Measurements from ENCODE around the gene MPST.

DNA sequence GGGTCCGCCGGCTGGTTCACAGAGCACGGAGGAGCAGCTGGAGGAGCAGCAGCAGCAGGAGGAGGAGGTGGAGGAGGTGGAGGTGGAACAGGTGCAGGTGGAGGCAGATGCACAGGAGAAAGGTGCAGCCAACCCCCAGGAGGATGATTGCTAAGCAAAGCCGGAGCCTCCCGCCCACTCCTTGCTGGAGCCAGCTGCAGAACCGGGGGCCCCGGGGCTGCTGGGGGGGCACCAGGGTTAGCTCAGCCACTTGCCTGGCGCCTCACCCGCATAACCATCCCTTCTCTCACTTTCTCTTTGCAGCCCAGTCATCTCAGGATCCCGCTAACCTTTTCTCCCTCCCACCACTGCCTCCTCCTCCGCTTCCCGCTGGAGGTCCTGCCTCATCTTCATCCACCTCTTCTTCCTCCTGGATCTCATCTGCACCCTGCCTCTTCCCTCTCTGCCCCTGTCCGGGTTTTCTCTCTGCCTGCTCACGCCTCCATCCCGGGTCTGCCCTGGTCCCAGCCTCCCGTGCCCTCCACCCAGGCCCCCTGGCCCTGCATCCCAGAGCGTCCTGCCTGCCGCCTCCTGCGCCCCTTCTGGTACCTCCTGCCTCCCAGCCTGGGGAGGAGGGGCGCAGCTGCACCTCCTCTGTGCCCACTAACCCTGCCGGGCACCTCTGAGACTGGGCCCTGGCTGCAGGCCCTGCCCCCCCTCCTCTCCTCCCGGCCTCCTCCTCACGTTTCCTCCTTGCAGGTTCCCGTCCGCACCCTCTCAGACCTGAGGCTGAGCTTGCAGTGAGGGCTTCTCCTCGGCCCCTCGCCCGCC is 41.5 kb downstream of the MPST start:
- no peak for TF ChIP-seq EP300 (conservative IDR thresholded peaks at IDR 0.05; ENCODE audit: poor library complexity, severe bottlenecking)
- no peak for TF ChIP-seq EZH2 (IDR thresholded peaks at IDR 0.05; ENCODE audit: borderline replicate concordance, insufficient read depth, low read length, poor library complexity, severe bottlenecking)
- TF ChIP-seq CTCF (IDR thresholded peaks at IDR 0.05; ENCODE audit: poor library complexity, severe bottlenecking), result no peak
- TF ChIP-seq RAD21 (conservative IDR thresholded peaks at IDR 0.05), result no peak
